ENCODE measurements around the gene GPC6. TPM values are rescaled to one million over a fixed set of nuclear protein-coding genes. Genes with fewer than 3 reads are reported as not detected.

GPC6 gene
- total and polyA plus RNA-seq, 10 donors, result 0.22 to 9.3 (median 4.5) TPM

GRCh38 chr13:93398167-93399035 is 171.8 kb downstream of the GPC6 start:
- WGBS, 5 donors, result 76 to 87% (median 79%) methylated on average over 4 of the region's 4 CpGs
- intact Hi-C loops (cut with DNase I; ENCODE audit: low total_unique reads), result no loop called here
- no peaks in the 10 kb centered on the region for H3K4me1 ChIP-seq
- TF ChIP-seq, protein P1, sequence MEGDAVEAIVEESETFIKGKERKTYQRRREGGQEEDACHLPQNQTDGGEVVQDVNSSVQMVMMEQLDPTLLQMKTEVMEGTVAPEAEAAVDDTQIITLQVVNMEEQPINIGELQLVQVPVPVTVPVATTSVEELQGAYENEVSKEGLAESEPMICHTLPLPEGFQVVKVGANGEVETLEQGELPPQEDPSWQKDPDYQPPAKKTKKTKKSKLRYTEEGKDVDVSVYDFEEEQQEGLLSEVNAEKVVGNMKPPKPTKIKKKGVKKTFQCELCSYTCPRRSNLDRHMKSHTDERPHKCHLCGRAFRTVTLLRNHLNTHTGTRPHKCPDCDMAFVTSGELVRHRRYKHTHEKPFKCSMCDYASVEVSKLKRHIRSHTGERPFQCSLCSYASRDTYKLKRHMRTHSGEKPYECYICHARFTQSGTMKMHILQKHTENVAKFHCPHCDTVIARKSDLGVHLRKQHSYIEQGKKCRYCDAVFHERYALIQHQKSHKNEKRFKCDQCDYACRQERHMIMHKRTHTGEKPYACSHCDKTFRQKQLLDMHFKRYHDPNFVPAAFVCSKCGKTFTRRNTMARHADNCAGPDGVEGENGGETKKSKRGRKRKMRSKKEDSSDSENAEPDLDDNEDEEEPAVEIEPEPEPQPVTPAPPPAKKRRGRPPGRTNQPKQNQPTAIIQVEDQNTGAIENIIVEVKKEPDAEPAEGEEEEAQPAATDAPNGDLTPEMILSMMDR (IDR thresholded peaks at IDR 0.05 in 8 of 11, conservative IDR thresholded peaks at IDR 0.05 in 3 of 11), result no peak
- TF ChIP-seq POLR2AphosphoS5 (IDR thresholded peaks at IDR 0.05) (no peak), POLR2A (IDR thresholded peaks at IDR 0.05) (no peak)
- DNase-seq, result no peak
- H3K4me3 ChIP-seq, result no peak overlapping the region
- H3K9me3 ChIP-seq, result peaks cover 0 to 7% (median 0%) of the 10 kb centered on the region in 8 donors
- H3K27me3 ChIP-seq (replicated peaks in 1 of 7), result no peaks in the 10 kb centered on the region
- no peak overlapping the region for H3K27ac ChIP-seq
- no peaks in the 10 kb centered on the region for H3K36me3 ChIP-seq

- no peaks in the 10 kb centered on the region for H3K4me1 ChIP-seq
- H3K27ac ChIP-seq, result no peak overlapping the region
- WGBS, 5 donors, result 77 to 88% (median 85%) methylated on average over 4 of the region's 4 CpGs
- intact Hi-C loops (cut with DNase I; ENCODE audit: low total_unique reads), result no loop called here
- TF ChIP-seq POLR2A (IDR thresholded peaks at IDR 0.05) (no peak), POLR2AphosphoS5 (IDR thresholded peaks at IDR 0.05) (no peak)
- TF ChIP-seq, protein P1 (IDR thresholded peaks at IDR 0.05 in 8 of 11, conservative IDR thresholded peaks at IDR 0.05 in 3 of 11), result no peak
- H3K9me3 ChIP-seq, result peaks cover 0 to 7% (median 0%) of the 10 kb centered on the region in 8 donors
- no peak overlapping the region for H3K4me3 ChIP-seq
- no peak for DNase-seq
- H3K27me3 ChIP-seq (replicated peaks in 1 of 7), result no peaks in the 10 kb centered on the region
- no peaks in the 10 kb centered on the region for H3K36me3 ChIP-seq
Measured at GRCh38 chr13:93399212-93399611, 172.6 kb downstream of the GPC6 start.

GRCh38 chr13:93406136-93406535 is 179.5 kb downstream of the GPC6 start:
- WGBS, 5 donors, result 80 to 94% (median 86%) methylated on average over 2 of the region's 2 CpGs
- H3K4me1 ChIP-seq, result no peaks in the 10 kb centered on the region
- intact Hi-C loops (cut with DNase I; ENCODE audit: low total_unique reads), result no loop called here
- TF ChIP-seq POLR2AphosphoS5 (IDR thresholded peaks at IDR 0.05) (no peak), POLR2A (IDR thresholded peaks at IDR 0.05) (no peak)
- TF ChIP-seq, protein P1 (IDR thresholded peaks at IDR 0.05 in 8 of 11, conservative IDR thresholded peaks at IDR 0.05 in 3 of 11), result no peak
- H3K9me3 ChIP-seq, result no peaks in the 10 kb centered on the region
- no peaks in the 10 kb centered on the region for H3K36me3 ChIP-seq
- H3K4me3 ChIP-seq, result no peak overlapping the region
- H3K27ac ChIP-seq, result no peak overlapping the region
- DNase-seq, result no peak
- H3K27me3 ChIP-seq (replicated peaks in 1 of 7), result no peaks in the 10 kb centered on the region

- Histone ChIP-seq H3K9me3 (no peaks in the 10 kb centered on the region), H3K4me3 (no peak overlapping the region), H3K4me1 (no peaks in the 10 kb centered on the region), H3K27me3 (replicated peaks in 1 of 7) (no peaks in the 10 kb centered on the region), H3K27ac (no peak overlapping the region), H3K36me3 (no peaks in the 10 kb centered on the region)
- intact Hi-C loops (cut with DNase I; ENCODE audit: low total_unique reads), result no loop called here
- no peak for TF ChIP-seq POLR2AphosphoS5 (IDR thresholded peaks at IDR 0.05)
- TF ChIP-seq, protein P1 (IDR thresholded peaks at IDR 0.05 in 8 of 11, conservative IDR thresholded peaks at IDR 0.05 in 3 of 11), result no peak
- TF ChIP-seq POLR2A (IDR thresholded peaks at IDR 0.05), result no peak
- DNase-seq, result no peak
Measured at GRCh38 chr13:93407551-93407950, 180.9 kb downstream of the GPC6 start.
